ENCODE results near the gene MDM1. TPM values are rescaled to one million over a fixed set of nuclear protein-coding genes. Genes with fewer than 3 reads are reported as not detected.

The MDM1 gene
- total RNA-seq, 3 donors from 2014 or later (not counting 1 experiment from before 2014, with no cell fraction given) = 21.3 to 36.2 (median 26.5) TPM

GRCh38 chr12:68287106-68287505 lies 45.1 kb downstream of the MDM1 start:
- no peaks in the 10 kb centered on the region for H3K4me1 ChIP-seq (ENCODE audit: control insufficient read depth, insufficient read depth, low read length)
- 89% methylated on average over 4 of the region's 5 CpGs for WGBS (ENCODE audit: insufficient coverage)
- no peaks in the 10 kb centered on the region for H3K9me3 ChIP-seq (ENCODE audit: control insufficient read depth, insufficient read depth, low read length)
- Mint-ChIP-seq H3K27ac (no peak overlapping the region), H3K27me3 (ENCODE audit: low read depth in 2 of 2) (no peaks in the 10 kb centered on the region), H3K4me3 (no peak overlapping the region), H3K36me3 (no peaks in the 10 kb centered on the region), H3K4me1 (peaks cover 8 to 9% of the 10 kb centered on the region in 2 donors), H3K9me3 (no peaks in the 10 kb centered on the region)
- no peak for DNase-seq
- no peak overlapping the region for H3K27ac ChIP-seq (ENCODE audit: low read length)
- ATAC-seq = no peak
- H3K4me3 ChIP-seq (ENCODE audit: low read length) = no peak overlapping the region
- H3K27me3 ChIP-seq (ENCODE audit: control insufficient read depth, insufficient read depth, low read length) = no peaks in the 10 kb centered on the region
- no peaks in the 10 kb centered on the region for H3K36me3 ChIP-seq (ENCODE audit: control insufficient read depth, insufficient read depth, low read length)
- intact Hi-C loops (cut with micrococcal nuclease) = no loop called here
- TF ChIP-seq CTCF (IDR thresholded peaks at IDR 0.05) = no peak

GRCh38 chr12:68286396-68286795 lies 45.8 kb downstream of the MDM1 start:
- ATAC-seq (no peak), DNase-seq (no peak)
- H3K9me3 ChIP-seq (ENCODE audit: control insufficient read depth, insufficient read depth, low read length) = no peaks in the 10 kb centered on the region
- Mint-ChIP-seq H3K27ac (no peak overlapping the region), H3K27me3 (ENCODE audit: low read depth in 2 of 2) (no peaks in the 10 kb centered on the region), H3K36me3 (no peaks in the 10 kb centered on the region), H3K4me1 (peaks cover 8 to 9% of the 10 kb centered on the region in 2 donors), H3K9me3 (no peaks in the 10 kb centered on the region), H3K4me3 (no peak overlapping the region)
- no peaks in the 10 kb centered on the region for H3K27me3 ChIP-seq (ENCODE audit: control insufficient read depth, insufficient read depth, low read length)
- H3K27ac ChIP-seq (ENCODE audit: low read length) = no peak overlapping the region
- H3K4me3 ChIP-seq (ENCODE audit: low read length) = no peak overlapping the region
- TF ChIP-seq CTCF (IDR thresholded peaks at IDR 0.05) = no peak
- no peaks in the 10 kb centered on the region for H3K4me1 ChIP-seq (ENCODE audit: control insufficient read depth, insufficient read depth, low read length)
- 93% methylated on average over 4 of the region's 4 CpGs for WGBS (ENCODE audit: insufficient coverage)
- intact Hi-C loops (cut with micrococcal nuclease) = no loop called here
- no peaks in the 10 kb centered on the region for H3K36me3 ChIP-seq (ENCODE audit: control insufficient read depth, insufficient read depth, low read length)

- no peak for ATAC-seq
- no peaks in the 10 kb centered on the region for H3K9me3 ChIP-seq (ENCODE audit: control insufficient read depth, insufficient read depth, low read length)
- no peak for DNase-seq
- no peaks in the 10 kb centered on the region for H3K9me3 Mint-ChIP-seq
- no peaks in the 10 kb centered on the region for H3K27me3 ChIP-seq (ENCODE audit: control insufficient read depth, insufficient read depth, low read length)
- H3K4me1 Mint-ChIP-seq = peaks cover 6 to 7% of the 10 kb centered on the region in 2 donors
- H3K27ac ChIP-seq (ENCODE audit: low read length) = no peak overlapping the region
- TF ChIP-seq CTCF (IDR thresholded peaks at IDR 0.05) = no peak
- H3K27ac Mint-ChIP-seq = no peak overlapping the region
- H3K4me3 ChIP-seq (ENCODE audit: low read length) = no peak overlapping the region
- no peaks in the 10 kb centered on the region for H3K36me3 ChIP-seq (ENCODE audit: control insufficient read depth, insufficient read depth, low read length)
- no peak overlapping the region for H3K4me3 Mint-ChIP-seq
- no peaks in the 10 kb centered on the region for H3K27me3 Mint-ChIP-seq (ENCODE audit: low read depth in 2 of 2)
- 83% methylated on average over 3 of the region's 3 CpGs for WGBS (ENCODE audit: insufficient coverage)
- no peaks in the 10 kb centered on the region for H3K36me3 Mint-ChIP-seq
- no peaks in the 10 kb centered on the region for H3K4me1 ChIP-seq (ENCODE audit: control insufficient read depth, insufficient read depth, low read length)
- intact Hi-C loops (cut with micrococcal nuclease) = no loop called here
Measured at GRCh38 chr12:68285541-68285940, 46.6 kb downstream of the MDM1 start.

GRCh38 chr12:68281322-68282077 lies 50.7 kb downstream of the MDM1 start:
- H3K27me3 Mint-ChIP-seq (ENCODE audit: low read depth in 2 of 2) = no peaks in the 10 kb centered on the region
- no peaks in the 10 kb centered on the region for H3K9me3 Mint-ChIP-seq
- H3K9me3 ChIP-seq (ENCODE audit: control insufficient read depth, insufficient read depth, low read length) = no peaks in the 10 kb centered on the region
- H3K4me1 ChIP-seq (ENCODE audit: control insufficient read depth, insufficient read depth, low read length) = no peaks in the 10 kb centered on the region
- no peaks in the 10 kb centered on the region for H3K27me3 ChIP-seq (ENCODE audit: control insufficient read depth, insufficient read depth, low read length)
- no peak overlapping the region for H3K4me3 ChIP-seq (ENCODE audit: low read length)
- intact Hi-C loops (cut with micrococcal nuclease) = no loop called here
- H3K27ac Mint-ChIP-seq = no peak overlapping the region
- H3K36me3 ChIP-seq (ENCODE audit: control insufficient read depth, insufficient read depth, low read length) = no peaks in the 10 kb centered on the region
- H3K36me3 Mint-ChIP-seq = no peaks in the 10 kb centered on the region
- no peak for TF ChIP-seq CTCF (IDR thresholded peaks at IDR 0.05)
- WGBS (ENCODE audit: insufficient coverage) = 82% methylated on average over 3 of the region's 4 CpGs
- H3K27ac ChIP-seq (ENCODE audit: low read length) = no peak overlapping the region
- H3K4me1 Mint-ChIP-seq = no peaks in the 10 kb centered on the region
- no peak overlapping the region for H3K4me3 Mint-ChIP-seq
- DNase-seq (no peak), ATAC-seq (no peak)

All from natural killer cell (primary cell).